HEK293 (cell line): ENCODE results near the gene LENEP.

ENCODE experiments used
- CTCF ChIA-PET: fragments of 350-600 bp; formaldehyde crosslinking; extraction: SDS; loops from one replicate; lab custom pipeline; 2021; ENCODE audit warnings: antibody characterized with exemption; lab: Yijun Ruan, JAX
- POLR2A ChIA-PET: fragments of 300-600 bp; formaldehyde crosslinking; extraction: SDS; loops from one replicate; lab custom pipeline; 2020; ENCODE audit warnings: antibody characterized with exemption, inconsistent platforms; lab: Yijun Ruan, JAX
- H3K27ac ChIP-seq: fragments of 200-500 bp; sonication (Bioruptor generic); 2 replicates; pipeline ENCODE4 v1.5.1; 2014; ENCODE audit warnings: low read depth, low read length, control low read depth, inconsistent platforms; ENCODE audit errors: extremely low read depth
- H3K36me3 ChIP-seq, 2 experiments: fragments of 200-500 bp in 1 of 2; sonication (Bioruptor generic) in 1 of 2; 1 replicate in 1 of 2; 2 replicates in 1 of 2; pipeline ENCODE4 v1.5.1; 2014 to 2017; ENCODE audit warnings: inconsistent platforms in 2 of 2, low read length in 2 of 2; ENCODE audit not compliant: control insufficient read depth in 2 of 2, insufficient read depth in 1 of 2
- H3K4me1 ChIP-seq: fragments of 200-500 bp; sonication (Bioruptor generic); 2 replicates; pipeline ENCODE4 v1.5.1; 2014; ENCODE audit warnings: mild to moderate bottlenecking, low read length, inconsistent platforms; ENCODE audit not compliant: control insufficient read depth, insufficient read depth
- H3K4me3 ChIP-seq: 2 replicates; pipeline ENCODE4 v1.5.1; 2011; ENCODE audit warnings: low read depth, mild to moderate bottlenecking, control low read depth, low read length, moderate library complexity
- H3K9me3 ChIP-seq: fragments of 200-500 bp; sonication (Bioruptor generic); 2 replicates; pipeline ENCODE4 v1.5.1; 2014; ENCODE audit warnings: low read depth, low read length, inconsistent platforms; ENCODE audit not compliant: control insufficient read depth, insufficient read depth
- HIC1 ChIP-seq: fragments of 450-650 bp; formaldehyde crosslinking; IDR thresholded peaks from 2 replicates; pipeline ENCODE4 v1.5.1; 2016; ENCODE audit warnings: missing biosample characterization, missing genetic modification characterization
- KLF1 ChIP-seq: fragments of 450-650 bp; formaldehyde crosslinking; IDR thresholded peaks from 2 replicates; pipeline ENCODE4 v1.5.1; 2016; ENCODE audit warnings: missing biosample characterization, missing genetic modification characterization
- KLF8 ChIP-seq: fragments of 450-650 bp; formaldehyde crosslinking; IDR thresholded peaks from 2 replicates; pipeline ENCODE4 v1.5.1; 2016; ENCODE audit warnings: missing biosample characterization, missing genetic modification characterization
- ZBTB20 ChIP-seq: fragments of 450-650 bp; formaldehyde crosslinking; IDR thresholded peaks from 2 replicates; pipeline ENCODE4 v1.5.1; 2016; ENCODE audit warnings: missing biosample characterization, missing genetic modification characterization
- ZBTB48 ChIP-seq: fragments of 450-650 bp; formaldehyde crosslinking; IDR thresholded peaks from 2 replicates; pipeline ENCODE4 v1.5.1; 2016; ENCODE audit warnings: missing biosample characterization, missing genetic modification characterization
- ZNF146 ChIP-seq: fragments of 450-650 bp; formaldehyde crosslinking; IDR thresholded peaks from 2 replicates; pipeline ENCODE4 v1.5.1; 2016; ENCODE audit warnings: missing biosample characterization, missing genetic modification characterization
- ZNF266 ChIP-seq: fragments of 450-650 bp; formaldehyde crosslinking; IDR thresholded peaks from 2 replicates; pipeline ENCODE4 v1.5.1; 2016; ENCODE audit warnings: missing biosample characterization, missing genetic modification characterization, low read depth
- ZNF341 ChIP-seq: fragments of 450-650 bp; formaldehyde crosslinking; IDR thresholded peaks from 2 replicates; pipeline ENCODE4; 2016; ENCODE audit warnings: low read depth, missing biosample characterization, missing genetic modification characterization
- ZNF391 ChIP-seq: fragments of 450-650 bp; formaldehyde crosslinking; IDR thresholded peaks from 2 replicates; pipeline ENCODE4 v1.5.1; 2016; ENCODE audit warnings: low read depth, missing biosample characterization, missing genetic modification characterization, borderline replicate concordance
- ZNF518A ChIP-seq: fragments of 450-650 bp; formaldehyde crosslinking; conservative IDR thresholded peaks from 2 replicates; pipeline ENCODE4 v1.5.1; 2016; ENCODE audit warnings: low read depth, missing biosample characterization, missing genetic modification characterization
- ZNF600 ChIP-seq: fragments of 450-650 bp; formaldehyde crosslinking; IDR thresholded peaks from 2 replicates; pipeline ENCODE4 v1.5.1; 2016; ENCODE audit warnings: missing biosample characterization, missing genetic modification characterization

LENEP gene

GRCh38 chr1:154956544-154956941, 36.8 kb upstream of the LENEP start:
- no peaks in the 10 kb centered on the region for H3K9me3 ChIP-seq
- peaks cover 5% of the 10 kb centered on the region; the same call in 1 of the 2 replicates for H3K4me1 ChIP-seq
- H3K27ac ChIP-seq, result no peak overlapping the region
- CTCF ChIA-PET, result interaction anchor here (0.6 to 3.0 kb wide), 12 partner anchors 9 to 129 kb away, joined by 3 to 10 read pairs (median 6); partner anchors contain the start of genes ADAM15 and FLAD1
- peaks cover 3 to 22% of the 10 kb centered on the region in 2 experiments for H3K36me3 ChIP-seq
- H3K4me3 ChIP-seq, result peak overlapping the region; percentile 59
- POLR2A ChIA-PET, result interaction anchor here (1.2 to 3.9 kb wide), 9 partner anchors 9 to 397 kb away, joined by 3 to 41 read pairs (median 5); partner anchors contain the start of genes ADAM15, PMVK and SHC1
- TF ChIP-seq ZNF600 (tag by site-specific recombination) (0 out of 2 replicates have a peak, but pooled peaks have one; percentile 9), ZNF266 (tag by site-specific recombination) (no peak), ZNF341 (peak; percentile 84), ZBTB20 (tag by site-specific recombination) (peak; percentile 48; the same call in 1 of the 2 replicates), KLF8 (tag by site-specific recombination) (0 out of 2 replicates have a peak, but pooled peaks have one; percentile 6), ZBTB48 (tag by site-specific recombination) (peak; percentile 96)

GRCh38 chr1:154957091-154957657, 36.2 kb upstream of the LENEP start:
- Histone ChIP-seq H3K4me1 (peaks cover 5% of the 10 kb centered on the region; the same call in 1 of the 2 replicates), H3K36me3 (peaks cover 3 to 22% of the 10 kb centered on the region in 2 experiments), H3K27ac (no peak overlapping the region), H3K9me3 (no peaks in the 10 kb centered on the region), H3K4me3 (no peak overlapping the region)
- ChIA-PET POLR2A (interaction anchor here (1.2 to 3.9 kb wide), 4 partner anchors 15 to 398 kb away, joined by 3 to 41 read pairs (median 5); partner anchors contain the start of gene SHC1), CTCF (interaction anchor here (0.6 to 3.0 kb wide), 5 partner anchors 8 to 105 kb away, joined by 3 to 9 read pairs (median 3); no protein-coding TSS in a partner anchor)
- TF ChIP-seq ZNF391 (tag by site-specific recombination) (no peak), KLF1 (tag by site-specific recombination) (peak; percentile 93)

GRCh38 chr1:154958036-154958435, 35.4 kb upstream of the LENEP start:
- Histone ChIP-seq H3K4me3 (no peak overlapping the region), H3K9me3 (no peaks in the 10 kb centered on the region), H3K36me3 (peaks cover 3 to 24% of the 10 kb centered on the region in 2 experiments), H3K27ac (no peak overlapping the region), H3K4me1 (peaks cover 9% of the 10 kb centered on the region)
- ChIA-PET POLR2A (interaction anchor here (3.9 kb wide), 1 partner anchor 14 kb away, joined by 41 read pairs; the partner anchor contains the start of gene SHC1), CTCF (interaction anchor here (0.6 kb wide), 1 partner anchor 211 kb away, joined by 3 read pairs; no protein-coding TSS in a partner anchor)
- no peak for TF ChIP-seq ZNF518A

- TF ChIP-seq HIC1 (tag by site-specific recombination), result 0 out of 2 replicates have a peak, but pooled peaks have one; percentile 36
- no peak for TF ChIP-seq ZNF146 (tag by site-specific recombination)
- H3K4me1 ChIP-seq, result peaks cover 10% of the 10 kb centered on the region
- ChIA-PET POLR2A (interaction anchor here (3.9 kb wide), 1 partner anchor 13 kb away, joined by 41 read pairs; the partner anchor contains the start of gene SHC1), CTCF (interaction anchor here (0.6 kb wide), 1 partner anchor 210 kb away, joined by 3 read pairs; no protein-coding TSS in a partner anchor)
- no peak overlapping the region for H3K4me3 ChIP-seq
- H3K36me3 ChIP-seq, result peaks cover 3 to 32% of the 10 kb centered on the region in 2 experiments
- H3K27ac ChIP-seq, result no peak overlapping the region
- H3K9me3 ChIP-seq, result no peaks in the 10 kb centered on the region
Measured at GRCh38 chr1:154958681-154959425, 34.5 kb upstream of the LENEP start.
